ENCODE data around the gene CRMP1. TPM values are rescaled to one million over a fixed set of nuclear protein-coding genes. Genes with fewer than 3 reads are reported as not detected.

The CRMP1 gene
- total RNA-seq, 4 donors from 2014 or later, result 0.39 to 0.66 TPM; not detected in 2

- Histone ChIP-seq H3K27ac (no peak overlapping the region), H3K9me3 (no peaks in the 10 kb centered on the region), H3K27me3 (no peaks in the 10 kb centered on the region), H3K36me3 (no peaks in the 10 kb centered on the region), H3K4me1 (no peaks in the 10 kb centered on the region), H3K4me3 (no peak overlapping the region)
- ATAC-seq, result no peak
- intact Hi-C loops (cut with DNase I; ENCODE audit: low total_unique reads), result no loop called here
- DNase-seq, result no peak
- in situ Hi-C loops (cut with MboI; ENCODE audit: low sequenced_read_pairs in 4 of 4), result no loop called here
- TF ChIP-seq, protein P1, sequence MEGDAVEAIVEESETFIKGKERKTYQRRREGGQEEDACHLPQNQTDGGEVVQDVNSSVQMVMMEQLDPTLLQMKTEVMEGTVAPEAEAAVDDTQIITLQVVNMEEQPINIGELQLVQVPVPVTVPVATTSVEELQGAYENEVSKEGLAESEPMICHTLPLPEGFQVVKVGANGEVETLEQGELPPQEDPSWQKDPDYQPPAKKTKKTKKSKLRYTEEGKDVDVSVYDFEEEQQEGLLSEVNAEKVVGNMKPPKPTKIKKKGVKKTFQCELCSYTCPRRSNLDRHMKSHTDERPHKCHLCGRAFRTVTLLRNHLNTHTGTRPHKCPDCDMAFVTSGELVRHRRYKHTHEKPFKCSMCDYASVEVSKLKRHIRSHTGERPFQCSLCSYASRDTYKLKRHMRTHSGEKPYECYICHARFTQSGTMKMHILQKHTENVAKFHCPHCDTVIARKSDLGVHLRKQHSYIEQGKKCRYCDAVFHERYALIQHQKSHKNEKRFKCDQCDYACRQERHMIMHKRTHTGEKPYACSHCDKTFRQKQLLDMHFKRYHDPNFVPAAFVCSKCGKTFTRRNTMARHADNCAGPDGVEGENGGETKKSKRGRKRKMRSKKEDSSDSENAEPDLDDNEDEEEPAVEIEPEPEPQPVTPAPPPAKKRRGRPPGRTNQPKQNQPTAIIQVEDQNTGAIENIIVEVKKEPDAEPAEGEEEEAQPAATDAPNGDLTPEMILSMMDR (IDR thresholded peaks at IDR 0.05 in 4 of 5, conservative IDR thresholded peaks at IDR 0.05 in 1 of 5), result no peak
- TF ChIP-seq POLR2A (IDR thresholded peaks at IDR 0.05), result no peak
Observed at GRCh38 chr4:5783486-5783885, 109.4 kb downstream of the CRMP1 start.

- TF ChIP-seq, protein P1 (IDR thresholded peaks at IDR 0.05 in 4 of 5, conservative IDR thresholded peaks at IDR 0.05 in 1 of 5), result no peak
- TF ChIP-seq POLR2A (IDR thresholded peaks at IDR 0.05), result no peak
- ATAC-seq, result no peak
- DNase-seq, result no peak
- intact Hi-C loops (cut with DNase I; ENCODE audit: low total_unique reads) (no loop called here), in situ Hi-C loops (cut with MboI; ENCODE audit: low sequenced_read_pairs in 4 of 4) (no loop called here)
- Histone ChIP-seq H3K4me1 (no peaks in the 10 kb centered on the region), H3K4me3 (no peak overlapping the region), H3K36me3 (no peaks in the 10 kb centered on the region), H3K9me3 (no peaks in the 10 kb centered on the region), H3K27me3 (no peaks in the 10 kb centered on the region), H3K27ac (no peak overlapping the region)
Observed at GRCh38 chr4:5782829-5783476, 109.9 kb downstream of the CRMP1 start.

DNA sequence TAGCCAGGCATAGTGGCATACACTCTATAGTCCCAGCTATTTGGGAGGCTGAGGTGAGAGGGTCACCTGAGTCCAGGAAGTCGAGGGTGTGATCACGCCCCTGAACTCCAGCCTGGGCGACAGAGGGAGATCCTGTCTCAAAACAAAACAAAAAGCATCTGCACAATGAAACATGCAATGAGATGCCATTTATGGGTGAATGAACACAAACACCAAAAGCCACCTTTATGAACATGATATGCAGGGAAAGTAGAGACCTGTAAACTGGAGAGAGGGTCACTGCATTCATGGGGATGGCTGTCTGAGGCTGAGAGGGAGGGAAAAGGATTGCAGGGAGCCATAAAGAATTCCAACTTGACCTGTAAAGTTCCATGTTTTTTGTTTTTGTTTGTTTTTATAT lies 111.2 kb downstream of the CRMP1 start:
- Histone ChIP-seq H3K4me1 (no peaks in the 10 kb centered on the region), H3K27ac (no peak overlapping the region), H3K36me3 (no peaks in the 10 kb centered on the region), H3K9me3 (no peaks in the 10 kb centered on the region), H3K4me3 (no peak overlapping the region), H3K27me3 (no peaks in the 10 kb centered on the region)
- TF ChIP-seq, protein P1 (IDR thresholded peaks at IDR 0.05 in 4 of 5, conservative IDR thresholded peaks at IDR 0.05 in 1 of 5), result no peak
- TF ChIP-seq POLR2A (IDR thresholded peaks at IDR 0.05), result no peak
- in situ Hi-C loops (cut with MboI; ENCODE audit: low sequenced_read_pairs in 4 of 4) (no loop called here), intact Hi-C loops (cut with DNase I; ENCODE audit: low total_unique reads) (no loop called here)
- DNase-seq (no peak), ATAC-seq (no peak)

GRCh38 chr4:5780831-5781480 lies 111.9 kb downstream of the CRMP1 start:
- no peak for TF ChIP-seq POLR2A (IDR thresholded peaks at IDR 0.05)
- TF ChIP-seq, protein P1 (IDR thresholded peaks at IDR 0.05 in 4 of 5, conservative IDR thresholded peaks at IDR 0.05 in 1 of 5), result no peak
- Histone ChIP-seq H3K36me3 (no peaks in the 10 kb centered on the region), H3K4me3 (no peak overlapping the region), H3K27me3 (no peaks in the 10 kb centered on the region), H3K9me3 (no peaks in the 10 kb centered on the region), H3K4me1 (no peaks in the 10 kb centered on the region), H3K27ac (no peak overlapping the region)
- intact Hi-C loops (cut with DNase I; ENCODE audit: low total_unique reads), result no loop called here
- in situ Hi-C loops (cut with MboI; ENCODE audit: low sequenced_read_pairs in 4 of 4), result no loop called here
- ATAC-seq (no peak), DNase-seq (no peak)

All from gastrocnemius medialis (tissue), 4 donors.